GM18861 (cell line): ENCODE data around the gene PRR30.
"Not testable (repeated sequence)": the region's sequence is repeated elsewhere in the genome, so short reads cannot be mapped to it uniquely, and the experiment has no call there.

ENCODE experiments used
- ATAC-seq: cut with Tn5 transposase; IDR thresholded peaks from one replicate; pipeline ENCODE4 v1.9.1; 2021; ENCODE audit not compliant: unreplicated experiment

Gene PRR30

GRCh38 chr2:27139310-27139709 lies at the start of gene PRR30:
PRR30 (minus strand) TSS chr2:27139410; CDS start chr2:27138329, 1,081 bp downstream.
- no peak for ATAC-seq

- no peak for ATAC-seq
Measured at GRCh38 chr2:27186613-27187345, 47.6 kb upstream of the PRR30 start.

GRCh38 chr2:27185331-27186026 lies 46.3 kb upstream of the PRR30 start:
- no peak for ATAC-seq

- no peak for ATAC-seq
Measured at GRCh38 chr2:27184115-27184514, 44.9 kb upstream of the PRR30 start.

GRCh38 chr2:27182346-27182745 lies 43.1 kb upstream of the PRR30 start:
- no peak for ATAC-seq

GRCh38 chr2:27179344-27180000 lies 40.3 kb upstream of the PRR30 start:
- ATAC-seq = no peak

GRCh38 chr2:27178469-27178868 lies 39.3 kb upstream of the PRR30 start:
- no peak for ATAC-seq

GRCh38 chr2:27177441-27178351 lies 38.5 kb upstream of the PRR30 start:
- no peak for ATAC-seq

GRCh38 chr2:27175781-27176180 lies 36.6 kb upstream of the PRR30 start:
- not testable (repeated sequence) for ATAC-seq

- no peak for ATAC-seq
Measured at GRCh38 chr2:27175330-27175729, 36.1 kb upstream of the PRR30 start.

GRCh38 chr2:27174638-27175037 lies 35.4 kb upstream of the PRR30 start:
- ATAC-seq = no peak

- no peak for ATAC-seq
Measured at GRCh38 chr2:27171351-27171848, 32.2 kb upstream of the PRR30 start.

- no peak for ATAC-seq
Measured at GRCh38 chr2:27170581-27171337, 31.5 kb upstream of the PRR30 start.

- ATAC-seq = no peak
Measured at GRCh38 chr2:27164960-27165763, 26.0 kb upstream of the PRR30 start.

GRCh38 chr2:27162151-27163121 lies 23.2 kb upstream of the PRR30 start:
- no peak for ATAC-seq

GRCh38 chr2:27160191-27160590 lies 21.0 kb upstream of the PRR30 start:
- ATAC-seq = no peak

GRCh38 chr2:27159271-27159670 lies 20.1 kb upstream of the PRR30 start:
- no peak for ATAC-seq

- no peak for ATAC-seq
Measured at GRCh38 chr2:27158468-27158867, 19.3 kb upstream of the PRR30 start.
